GM12892 (cell line): ENCODE data around the gene EMX1.

Experiments
- POLR2A ChIP-seq: IDR thresholded peaks from 2 replicates; pipeline ENCODE4 v1.6.1; 2011; ENCODE audit warnings: low read depth, low read length, control low read depth
- POLR2AphosphoS5 ChIP-seq: IDR thresholded peaks from 2 replicates; pipeline ENCODE4 v1.6.1; 2011; ENCODE audit warnings: low read depth, low read length, control low read depth

DNA sequence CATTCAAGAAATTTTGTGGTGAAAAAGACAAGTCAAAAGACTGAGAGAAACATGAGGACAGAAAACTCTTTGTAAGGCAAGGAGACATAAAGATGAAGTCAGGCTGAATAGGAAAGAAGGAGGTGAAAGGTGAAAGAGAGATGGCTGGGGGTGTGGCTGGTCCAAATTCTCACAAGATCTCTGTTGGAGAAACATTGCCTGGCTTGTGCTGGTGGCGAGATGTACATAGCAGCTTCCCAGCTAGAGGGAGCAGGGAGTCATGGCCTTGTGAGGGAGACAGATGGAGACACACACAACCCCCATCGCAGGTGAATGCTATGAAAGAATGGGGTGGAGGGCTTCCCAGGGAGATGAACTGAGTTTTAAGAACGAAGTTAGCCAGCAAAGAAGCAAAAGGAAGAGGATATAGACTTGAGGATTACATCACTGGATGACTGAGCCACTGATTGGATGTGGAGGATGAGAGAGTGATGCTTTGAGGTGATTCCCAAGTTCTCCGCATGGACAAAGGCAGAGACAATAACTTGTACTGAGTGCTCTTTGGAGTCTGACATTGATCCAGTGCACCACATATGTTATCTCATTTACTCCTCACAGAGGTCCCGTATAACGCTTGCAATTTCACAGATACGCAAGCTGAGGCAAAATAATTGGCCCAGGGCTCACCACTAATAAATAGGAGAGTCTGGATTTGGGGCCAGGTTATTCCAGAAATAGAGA lies 3.7 kb upstream of the EMX1 start:
- TF ChIP-seq POLR2A: no peak
- no peak for TF ChIP-seq POLR2AphosphoS5
